NCI-H345 treated with DMSO at 0.1 percent for 48 hours (cell line): Measurements from ENCODE around the gene TM7SF2.

Experiments used
- DNase-seq: peaks from one replicate; lab custom pipeline; 2025; ENCODE audit not compliant: unreplicated experiment; lab: John Stamatoyannopoulos, UW

Gene TM7SF2

GRCh38 chr11:65111744-65112545 lies at the start of gene TM7SF2:
Gene TM7SF2 (plus strand): TSS chr11:65111872. CDS start chr11:65112016, 144 bp downstream.
- DNase-seq, result peak; percentile 92

DNA sequence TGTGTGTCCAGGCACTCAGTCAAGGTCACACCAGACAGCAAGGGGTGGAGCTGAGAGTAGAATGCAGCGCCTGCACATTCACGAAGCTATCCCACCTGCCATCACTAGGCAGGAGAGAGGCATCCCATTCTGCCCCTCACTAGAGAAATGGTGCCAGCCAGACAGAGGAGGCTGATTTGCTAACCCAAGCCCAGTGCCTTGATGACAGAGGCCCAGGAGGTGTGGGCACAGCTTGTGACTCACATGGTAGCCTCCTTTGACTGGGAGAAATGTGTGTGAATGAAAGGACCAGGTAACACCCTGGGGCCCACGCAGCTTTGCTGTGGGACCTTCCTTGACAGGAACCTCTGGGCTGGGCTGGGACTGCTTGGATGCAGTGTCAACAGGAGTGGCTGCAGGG lies 48.1 kb upstream of the TM7SF2 start:
- no peak for DNase-seq

DNA sequence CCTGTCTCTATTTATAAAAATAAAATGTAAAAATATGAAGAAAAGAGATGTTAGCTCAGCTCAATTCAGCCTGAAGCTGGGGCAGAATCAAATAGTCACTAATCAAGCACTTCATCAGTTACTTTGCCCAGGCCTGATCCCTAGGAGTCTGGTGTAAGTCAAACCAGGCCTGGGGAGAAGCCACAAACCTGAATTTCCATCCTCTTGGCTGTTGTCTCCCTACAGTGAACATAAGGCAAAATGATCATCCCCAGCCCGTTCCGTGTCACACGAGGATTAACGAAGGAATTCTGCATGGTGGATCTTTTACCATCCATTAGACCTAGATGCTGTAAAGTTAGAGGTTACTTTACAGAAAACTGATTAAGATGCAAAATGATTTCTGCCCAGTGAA lies 46.8 kb upstream of the TM7SF2 start:
- no peak for DNase-seq

DNA sequence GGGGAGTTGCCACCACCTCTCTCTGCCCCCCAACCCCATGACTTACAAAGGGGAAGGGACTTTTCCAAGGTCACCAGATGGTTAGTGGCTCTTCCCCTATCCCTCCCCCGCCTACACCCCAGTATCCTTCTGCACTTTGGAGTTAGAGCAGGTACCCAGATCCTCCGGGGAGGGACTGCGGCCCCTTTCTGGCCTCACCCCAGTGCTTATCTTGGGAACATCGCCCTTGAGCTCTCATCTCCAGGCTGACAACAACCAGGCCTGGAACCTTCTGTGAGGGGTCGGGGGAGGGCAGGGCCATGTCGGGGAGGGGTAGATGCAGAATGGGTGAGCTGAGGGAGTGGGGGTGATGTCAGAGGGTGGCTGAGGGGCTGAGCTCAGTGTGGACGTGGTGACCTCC lies 45.8 kb upstream of the TM7SF2 start:
- DNase-seq, result no peak

- DNase-seq, result no peak
Measured at GRCh38 chr11:65066315-65066714, 45.4 kb upstream of the TM7SF2 start.

DNA sequence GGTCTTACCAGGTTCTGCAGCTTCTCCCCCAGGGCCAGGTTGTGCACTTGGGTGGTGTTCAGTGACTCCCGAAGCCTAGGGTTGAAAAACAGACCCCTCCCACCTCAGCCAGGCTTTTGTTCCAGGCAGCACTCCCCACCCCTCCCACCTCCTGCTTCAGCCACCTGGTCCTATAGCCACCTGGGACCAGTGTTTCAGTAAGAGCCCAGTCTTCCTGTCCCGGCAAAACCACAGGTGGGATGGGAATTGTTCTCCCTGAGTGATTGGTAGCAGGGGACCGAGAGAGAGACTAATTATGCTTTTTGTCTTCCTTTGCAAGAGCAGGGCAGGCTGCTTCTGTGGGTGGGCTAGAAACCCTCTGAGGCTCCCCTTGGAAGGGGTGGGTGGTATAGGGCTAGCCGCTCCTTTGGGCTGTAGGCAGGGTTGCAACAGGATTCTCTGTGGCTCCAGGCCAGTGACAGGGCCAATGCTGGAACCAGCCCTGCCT lies 44.8 kb upstream of the TM7SF2 start:
- peak; percentile 83 for DNase-seq

DNA sequence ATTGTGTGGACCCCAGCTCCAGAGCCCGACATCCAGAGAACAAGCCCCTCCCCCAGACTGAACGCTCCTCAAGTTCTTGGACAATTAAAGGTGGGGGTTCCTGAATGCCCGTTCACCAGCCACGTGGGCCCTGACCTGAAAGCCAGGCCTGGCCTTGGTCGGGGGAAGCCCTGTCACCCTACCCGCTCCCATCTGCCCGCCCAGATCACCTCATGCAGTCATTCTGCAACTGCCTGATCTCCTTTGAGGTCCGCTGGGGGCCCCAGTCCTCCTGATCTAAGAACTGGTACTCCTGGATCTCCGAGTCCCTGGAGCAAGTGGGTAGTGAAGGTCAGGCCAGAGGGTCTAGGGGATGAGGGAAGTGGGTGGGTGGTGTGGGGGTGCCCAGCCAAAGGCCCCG lies 44.2 kb upstream of the TM7SF2 start:
- DNase-seq, result no peak

- DNase-seq, result no peak
Measured at GRCh38 chr11:65069217-65069616, 42.5 kb upstream of the TM7SF2 start.

- DNase-seq, result no peak
Measured at GRCh38 chr11:65071907-65072630, 39.6 kb upstream of the TM7SF2 start.

DNA sequence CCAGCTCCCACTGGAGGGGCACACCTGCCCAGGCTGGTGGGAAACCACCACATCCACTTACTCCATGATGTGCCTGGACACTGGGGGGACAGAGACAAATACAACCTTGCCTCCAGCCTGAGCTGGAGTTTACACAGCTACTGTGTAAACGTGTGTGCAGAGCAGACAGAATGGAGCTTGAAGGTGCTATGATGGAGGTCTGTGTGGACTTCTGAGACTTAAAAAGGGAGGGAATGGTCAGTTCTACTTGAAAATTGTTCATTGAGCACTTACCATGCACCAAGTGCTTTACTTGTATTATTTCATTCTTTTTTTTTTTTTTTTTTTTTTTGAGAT lies 39.1 kb upstream of the TM7SF2 start:
- no peak for DNase-seq

- DNase-seq, result no peak
Measured at GRCh38 chr11:65077451-65077850, 34.2 kb upstream of the TM7SF2 start.

DNA sequence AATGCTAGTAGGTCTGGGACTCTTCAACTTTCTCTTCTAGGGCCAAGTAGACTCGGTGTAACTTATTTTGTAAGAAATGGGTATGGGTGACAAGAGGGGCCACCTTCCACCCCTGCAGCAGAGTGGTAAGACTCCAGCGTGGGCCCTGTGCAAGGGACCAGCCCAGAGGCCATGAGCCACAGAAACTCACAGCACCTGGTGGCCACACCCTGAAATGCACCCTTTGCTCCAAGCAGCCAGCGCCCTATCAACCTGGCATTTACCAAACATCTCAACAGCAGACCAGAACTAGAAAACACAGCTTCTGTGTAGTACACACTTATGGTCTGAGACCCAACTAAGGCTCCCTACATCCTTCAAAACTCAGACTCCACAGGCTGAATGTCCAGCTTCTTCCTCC lies 33.5 kb upstream of the TM7SF2 start:
- no peak for DNase-seq

- no peak for DNase-seq
Measured at GRCh38 chr11:65078786-65079342, 32.8 kb upstream of the TM7SF2 start.

DNA sequence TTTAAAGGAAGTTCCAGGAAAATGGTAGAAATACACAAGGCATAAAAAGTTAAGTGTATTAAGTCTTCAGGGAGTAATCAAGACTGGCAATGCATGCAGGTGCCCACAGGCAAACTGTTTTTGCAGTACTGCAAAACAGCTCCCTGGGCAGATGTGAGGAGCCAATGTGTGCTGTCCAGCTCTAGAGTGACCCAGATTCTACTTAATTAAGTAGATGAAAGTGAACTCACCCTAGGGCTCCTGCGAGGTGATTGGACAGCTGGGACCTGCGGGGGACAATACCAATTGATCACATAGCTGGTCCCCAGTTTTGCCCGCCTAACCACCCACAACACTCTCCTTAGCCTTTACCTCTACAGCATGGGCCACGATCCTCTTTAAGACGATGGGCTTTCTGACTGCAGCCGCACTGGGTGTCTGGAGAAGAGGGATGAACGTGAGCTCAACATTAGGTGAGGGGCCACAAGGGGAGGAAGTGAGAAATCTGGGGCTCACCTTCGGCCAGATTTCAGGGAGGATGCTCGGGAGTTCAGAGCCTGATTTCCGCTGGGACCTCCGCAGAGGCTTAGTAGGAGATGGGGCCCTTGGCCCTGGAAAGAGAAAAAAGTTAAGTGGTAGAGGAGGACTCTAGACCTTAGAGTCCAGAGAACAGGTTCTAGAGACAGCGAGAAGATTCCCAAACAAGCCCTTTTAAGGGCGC lies 28.4 kb upstream of the TM7SF2 start:
- DNase-seq, result no peak

GRCh38 chr11:65083834-65084597 lies 27.7 kb upstream of the TM7SF2 start, which contains the start of the genes CDCA5 and ZFPL1:
Gene CDCA5 (minus strand): TSS chr11:65084040. CDS start chr11:65083978, 62 bp downstream.
Gene ZFPL1 (plus strand): TSS chr11:65084222. CDS start chr11:65084699, 477 bp downstream.
- peak; percentile 87 for DNase-seq

- no peak for DNase-seq
Measured at GRCh38 chr11:65084598-65085375, 26.9 kb upstream of the TM7SF2 start.

DNA sequence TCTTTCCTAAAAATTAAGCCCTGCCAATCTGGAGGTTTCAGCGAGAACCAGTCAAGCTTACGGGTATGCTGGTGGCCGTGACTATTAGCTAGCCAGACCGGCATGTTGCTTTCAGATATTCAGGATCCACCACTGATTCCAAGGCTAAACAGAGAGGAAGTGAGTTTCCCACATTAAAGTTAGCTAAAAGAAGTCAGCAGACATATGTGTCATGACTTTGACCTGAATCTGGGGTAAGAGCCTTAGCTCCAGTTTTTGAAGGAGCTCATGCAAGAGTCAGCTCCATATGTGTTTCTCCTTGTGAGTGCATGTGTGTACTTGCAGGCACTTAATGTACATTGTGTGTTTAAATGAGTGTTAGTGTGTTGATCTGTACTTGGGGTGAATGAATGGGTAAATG lies 26.2 kb upstream of the TM7SF2 start:
- DNase-seq, result no peak

- no peak for DNase-seq
Measured at GRCh38 chr11:65086809-65087208, 24.9 kb upstream of the TM7SF2 start.

DNA sequence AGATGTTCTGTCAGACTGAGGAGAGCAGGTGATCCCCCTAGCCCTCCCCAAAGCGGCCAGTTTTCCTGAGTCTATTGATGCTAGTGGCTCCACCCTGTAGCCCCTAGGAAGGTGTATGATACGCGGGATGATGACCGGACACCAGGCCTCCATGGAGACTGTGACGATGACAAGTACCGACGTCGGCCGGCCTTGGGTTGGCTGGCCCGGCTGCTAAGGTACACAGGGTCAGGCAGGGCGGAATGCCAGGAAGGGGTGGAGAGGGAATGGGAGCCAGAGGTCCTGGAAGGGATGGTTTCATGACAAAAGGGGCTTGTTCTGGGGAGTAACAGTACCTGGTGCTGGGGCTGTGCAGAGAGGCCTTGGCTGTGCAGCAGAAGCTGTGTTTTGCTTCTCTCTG lies 24.5 kb upstream of the TM7SF2 start:
- no peak for DNase-seq

DNA sequence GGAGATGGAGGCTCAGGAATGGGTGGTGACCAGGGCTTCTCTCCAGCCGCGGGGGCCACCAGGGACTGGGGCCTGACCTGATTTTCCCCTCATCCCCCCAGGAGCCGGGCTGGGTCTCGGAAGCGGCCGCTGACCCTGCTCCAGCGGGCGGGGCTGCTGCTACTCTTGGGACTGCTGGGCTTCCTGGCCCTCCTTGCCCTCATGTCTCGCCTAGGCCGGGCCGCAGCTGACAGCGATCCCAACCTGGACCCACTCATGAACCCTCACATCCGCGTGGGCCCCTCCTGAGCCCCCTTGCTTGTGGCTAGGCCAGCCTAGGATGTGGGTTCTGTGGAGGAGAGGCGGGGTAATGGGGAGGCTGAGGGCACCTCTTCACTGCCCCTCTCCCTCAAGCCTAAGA lies 23.8 kb upstream of the TM7SF2 start:
- DNase-seq, result no peak
